Naive thymus-derived CD4-positive, alpha-beta T cell (primary cell): ENCODE data around the gene REC8. TPM values are rescaled to one million over a fixed set of nuclear protein-coding genes. Genes with fewer than 3 reads are reported as not detected.
A peak's percentile ranks its signal among the peaks of the same experiment; 100 is the strongest.
"Not testable (repeated sequence)": the region's sequence is repeated elsewhere in the genome, so short reads cannot be mapped to it uniquely, and the experiment has no call there.

Source experiments
- ATAC-seq: fragments of 150-1000 bp; cut with Tn5 transposase; 2 replicates; pipeline ENCODE4 v1.10.0; 2021; ENCODE audit warnings: mild to moderate bottlenecking, moderate library complexity
- CTCF ChIA-PET: fragments of 350-600 bp; sonication (Branson Sonifier 250); formaldehyde crosslinking; loops from one replicate; lab custom pipeline; 2021; ENCODE audit warnings: antibody characterized with exemption; lab: Charles Lee
- POLR2A ChIA-PET: fragments of 350-600 bp; sonication (Branson Sonifier 250); formaldehyde crosslinking; loops from one replicate; lab custom pipeline; 2021; ENCODE audit warnings: antibody characterized with exemption, inconsistent platforms; lab: Charles Lee
- DNase-seq, 9 donors: peaks; one replicate each; pipeline versions ENCODE4 v3.0.0 to v3.0.0-alpha.2; 2020 to 2022; ENCODE audit warnings: mixed read lengths in 1 of 9
- H3K27ac ChIP-seq: one replicate; pipeline ENCODE4 v1.7.0; 2013; ENCODE audit warnings: mild to moderate bottlenecking, low read depth, low read length, moderate library complexity
- H3K27me3 ChIP-seq, 2 donors: one replicate each; pipeline ENCODE4 v1.7.0; 2013; ENCODE audit warnings: low read length in 2 of 2, mild to moderate bottlenecking in 2 of 2, moderate library complexity in 2 of 2; ENCODE audit not compliant: control insufficient read depth in 2 of 2, insufficient read depth in 2 of 2
- H3K36me3 ChIP-seq, 3 experiments: 1 replicate in 2 of 3; 2 replicates in 1 of 3; pipeline ENCODE4 v1.7.0; 2013; ENCODE audit warnings: low read length in 3 of 3, mild to moderate bottlenecking in 3 of 3, moderate library complexity in 1 of 3; ENCODE audit not compliant: insufficient read depth in 3 of 3, control insufficient read depth in 2 of 3
- H3K4me1 ChIP-seq, 2 donors: one replicate each; pipeline ENCODE4 v1.7.0; 2013; ENCODE audit warnings: low read length in 2 of 2, mild to moderate bottlenecking in 2 of 2, moderate library complexity in 1 of 2; ENCODE audit not compliant: control insufficient read depth in 2 of 2, insufficient read depth in 2 of 2
- H3K4me3 ChIP-seq: 2 replicates; pipeline ENCODE4 v1.7.0; 2013; ENCODE audit warnings: mild to moderate bottlenecking, low read length
- H3K9me3 ChIP-seq, 3 experiments: 1 replicate in 2 of 3; 2 replicates in 1 of 3; pipeline ENCODE4 v1.7.0; 2013; ENCODE audit warnings: low read length in 3 of 3; ENCODE audit not compliant: control insufficient read depth in 2 of 3
- H3K27ac Mint-ChIP-seq, 9 donors: one replicate each; pipeline ENCODE4 v1.8.0; 2020 to 2022; ENCODE audit warnings: mixed read lengths in 9 of 9, mild to moderate bottlenecking in 8 of 9, moderate library complexity in 5 of 9, inconsistent platforms in 2 of 9
- H3K27me3 Mint-ChIP-seq, 5 donors: one replicate each; pipeline ENCODE4 v1.8.0; 2021 to 2022; ENCODE audit warnings: mixed read lengths in 5 of 5, mild to moderate bottlenecking in 1 of 5
- H3K36me3 Mint-ChIP-seq, 5 donors: one replicate each; pipeline ENCODE4 v1.8.0; 2020 to 2022; ENCODE audit warnings: mixed read lengths in 5 of 5, mild to moderate bottlenecking in 3 of 5, inconsistent platforms in 1 of 5
- H3K4me1 Mint-ChIP-seq, 7 donors: one replicate each; pipeline ENCODE4 v1.8.0; 2020 to 2022; ENCODE audit warnings: mixed read lengths in 7 of 7, mild to moderate bottlenecking in 3 of 7, inconsistent platforms in 1 of 7
- H3K4me3 Mint-ChIP-seq, 10 donors: one replicate each; pipeline ENCODE4 v1.8.0; 2020 to 2022; ENCODE audit warnings: mild to moderate bottlenecking in 10 of 10, mixed read lengths in 10 of 10, moderate library complexity in 6 of 10, inconsistent platforms in 2 of 10
- H3K9me3 Mint-ChIP-seq, 11 donors: one replicate each; pipeline ENCODE4 v1.8.0; 2020 to 2022; ENCODE audit warnings: mixed read lengths in 11 of 11, mild to moderate bottlenecking in 4 of 11, inconsistent platforms in 1 of 11, moderate library complexity in 1 of 11
- intact Hi-C, 2 donors: fragments of 100-400 bp; cut with micrococcal nuclease; formaldehyde crosslinking; loops; one replicate each; pipeline ENCODE4 v1.15.1; 2023
- polyA plus RNA-seq, 2 donors: library from polyadenylated mRNA; unstranded; fragments of 300-500 nt; fragmentation: Illumina TruSeq; gene quantifications; one replicate each; pipeline ENCODE4 v1.2.3, GENCODE V29; 2021
- total RNA-seq, 6 experiments: library from RNA in 5 of 6; stranded (reverse) in 5 of 6; gene quantifications; 1 replicate in 5 of 6; 2 replicates in 1 of 6; pipeline ENCODE4 v1.2.3 and lab custom pipeline; 2021 to 2026

REC8 gene
- total and polyA plus RNA-seq, 7 experiments from 2014 or later: 4.4 to 80.5 (median 23.3) TPM

GRCh38 chr14:24216345-24216699, 44.4 kb downstream of the REC8 start:
- ChIA-PET POLR2A (interaction anchor here (0.7 to 8.0 kb wide), 27 partner anchors 8 to 227 kb away, joined by 3 to 117 read pairs (median 4); partner anchors contain the start of genes DCAF11, DHRS1, EMC9 and GMPR2), CTCF (interaction anchor here (1.0 to 1.7 kb wide), 4 partner anchors 21 to 107 kb away, joined by 3 to 14 read pairs (median 4); partner anchors contain the start of genes RABGGTA, TINF2 and TM9SF1)
- Histone ChIP-seq H3K4me3 (peak overlapping the region; percentile 4), H3K27me3 (no peaks in the 10 kb centered on the region), H3K27ac (peak overlapping the region; percentile 91), H3K9me3 (no peaks in the 10 kb centered on the region), H3K4me1 (peaks cover 29 to 34% of the 10 kb centered on the region in 2 donors), H3K36me3 (peaks cover 0 to 7% (median 0%) of the 10 kb centered on the region in 3 experiments)
- H3K36me3 Mint-ChIP-seq: peaks cover 4 to 23% (median 8%) of the 10 kb centered on the region in 5 donors
- peak overlapping the region; percentile 89 to 97 (median 95) for H3K4me3 Mint-ChIP-seq
- intact Hi-C loops: loop anchor here (1.0 to 10.0 kb wide), 12 partner anchors 9 to 912 kb away; partner anchors contain the start of genes GMPR2 (in 2 of the 2), NEDD8 (in 2 of the 2), RABGGTA (in 2 of the 2) and TINF2 (in 2 of the 2)
- no peak for DNase-seq
- peak overlapping the region; percentile 80 to 99 (median 96) for H3K27ac Mint-ChIP-seq
- H3K9me3 Mint-ChIP-seq: no peaks in the 10 kb centered on the region
- H3K4me1 Mint-ChIP-seq: peaks cover 27 to 58% (median 51%) of the 10 kb centered on the region in 7 donors
- H3K27me3 Mint-ChIP-seq: peaks cover 0 to 2% (median 0%) of the 10 kb centered on the region in 5 donors
- no peak for ATAC-seq

- DNase-seq, H3K9me3 ChIP-seq, H3K27me3 ChIP-seq, ATAC-seq, H3K4me3 ChIP-seq, H3K36me3 ChIP-seq, H3K9me3 Mint-ChIP-seq, H3K27me3 Mint-ChIP-seq: not testable (repeated sequence)
- Mint-ChIP-seq H3K4me1 (peaks cover 22 to 52% (median 45%) of the 10 kb centered on the region in 7 donors), H3K4me3 (peak overlapping the region in 1 of 10 donors; percentile 32), H3K27ac (peak overlapping the region in 4 of 9 donors; percentile 79 to 99 (median 92)), H3K36me3 (peaks cover 0 to 18% (median 4%) of the 10 kb centered on the region in 5 donors)
- intact Hi-C loops: loop anchor here (1.0 to 10.0 kb wide), 12 partner anchors 8 to 912 kb away; partner anchors contain the start of genes GMPR2 (in 2 of the 2), NEDD8 (in 2 of the 2), RABGGTA (in 2 of the 2) and TINF2 (in 2 of the 2)
- POLR2A ChIA-PET: interaction anchor here (1.1 to 8.0 kb wide), 5 partner anchors 23 to 227 kb away, joined by 3 to 117 read pairs (median 7); partner anchors contain the start of genes RABGGTA and TINF2
- Histone ChIP-seq H3K27ac (peak overlapping the region; percentile 91), H3K4me1 (peaks cover 25 to 28% of the 10 kb centered on the region in 2 donors)
- CTCF ChIA-PET: interaction anchor here (0.7 to 1.7 kb wide), 3 partner anchors 21 to 102 kb away, joined by 4 to 14 read pairs (median 5); partner anchors contain the start of genes NRL, TINF2 and TM9SF1
Measured at GRCh38 chr14:24216876-24217275, 45.0 kb downstream of the REC8 start.

- CTCF ChIA-PET: interaction anchor here (1.5 kb wide), 1 partner anchor 23 kb away, joined by 6 read pairs; the partner anchor contains the start of gene TINF2
- H3K36me3 ChIP-seq: peaks cover 0 to 4% (median 0%) of the 10 kb centered on the region in 3 experiments
- DNase-seq (no peak), ATAC-seq (no peak)
- H3K9me3 ChIP-seq: no peaks in the 10 kb centered on the region
- H3K4me3 ChIP-seq: no peak overlapping the region
- no peak overlapping the region for H3K27ac ChIP-seq
- Mint-ChIP-seq H3K27me3 (no peaks in the 10 kb centered on the region), H3K4me3 (no peak overlapping the region), H3K36me3 (peaks cover 0 to 9% (median 4%) of the 10 kb centered on the region in 5 donors), H3K27ac (no peak overlapping the region), H3K4me1 (peaks cover 14 to 31% (median 25%) of the 10 kb centered on the region in 7 donors), H3K9me3 (no peaks in the 10 kb centered on the region)
- POLR2A ChIA-PET: interaction anchor here (1.1 to 2.0 kb wide), 3 partner anchors 16 to 30 kb away, joined by 3 to 15 read pairs (median 4); partner anchors contain the start of genes IPO4 and TINF2
- intact Hi-C loops: loop anchor here (10.0 kb wide), 2 partner anchors 204 to 914 kb away; partner anchors contain the start of genes BCL2L2 (in 1 of the 2) and PPP1R3E (in 1 of the 2)
- peaks cover 12 to 16% of the 10 kb centered on the region in 2 donors for H3K4me1 ChIP-seq
- no peaks in the 10 kb centered on the region for H3K27me3 ChIP-seq
Measured at GRCh38 chr14:24219080-24219479, 47.2 kb downstream of the REC8 start.

- no peak for DNase-seq
- Histone ChIP-seq H3K4me3 (no peak overlapping the region), H3K27me3 (no peaks in the 10 kb centered on the region), H3K4me1 (peaks cover 7 to 12% of the 10 kb centered on the region in 2 donors), H3K27ac (no peak overlapping the region), H3K9me3 (no peaks in the 10 kb centered on the region), H3K36me3 (peaks cover 0 to 4% (median 0%) of the 10 kb centered on the region in 3 experiments)
- peaks cover 10 to 29% (median 23%) of the 10 kb centered on the region in 7 donors for H3K4me1 Mint-ChIP-seq
- no peaks in the 10 kb centered on the region for H3K27me3 Mint-ChIP-seq
- H3K27ac Mint-ChIP-seq: no peak overlapping the region
- H3K36me3 Mint-ChIP-seq: peaks cover 0 to 11% (median 4%) of the 10 kb centered on the region in 5 donors
- ATAC-seq: no peak
- intact Hi-C loops: loop anchor here (10.0 kb wide), 2 partner anchors 205 to 915 kb away; partner anchors contain the start of genes BCL2L2 (in 1 of the 2) and PPP1R3E (in 1 of the 2)
- ChIA-PET POLR2A (interaction anchor here (1.5 to 2.0 kb wide), 2 partner anchors 16 to 22 kb away, joined by 4 to 15 read pairs; partner anchors contain the start of gene TINF2), CTCF (interaction anchor here (0.9 to 1.5 kb wide), 2 partner anchors 22 to 114 kb away, joined by 3 to 6 read pairs; partner anchors contain the start of gene TINF2)
- H3K9me3 Mint-ChIP-seq: no peaks in the 10 kb centered on the region
- H3K4me3 Mint-ChIP-seq: no peak overlapping the region
Measured at GRCh38 chr14:24219521-24219920, 47.6 kb downstream of the REC8 start.

GRCh38 chr14:24222987-24223386, 51.1 kb downstream of the REC8 start:
- DNase-seq, H3K4me1 ChIP-seq, H3K27ac ChIP-seq, intact Hi-C loops, ATAC-seq, H3K9me3 ChIP-seq, H3K27me3 Mint-ChIP-seq, H3K27ac Mint-ChIP-seq, H3K4me3 ChIP-seq, CTCF ChIA-PET, H3K27me3 ChIP-seq, H3K9me3 Mint-ChIP-seq, H3K4me3 Mint-ChIP-seq, H3K36me3 ChIP-seq: not testable (repeated sequence)
- POLR2A ChIA-PET: interaction anchor here (0.6 to 4.1 kb wide), 2 partner anchors 18 to 219 kb away, joined by 3 to 16 read pairs; partner anchors contain the start of gene TINF2
- Mint-ChIP-seq H3K4me1 (peaks cover 10 to 38% (median 24%) of the 10 kb centered on the region in 7 donors), H3K36me3 (peaks cover 4 to 16% (median 6%) of the 10 kb centered on the region in 5 donors)

GRCh38 chr14:24224618-24225071, 52.8 kb downstream of the REC8 start:
- POLR2A ChIA-PET: interaction anchor here (0.6 to 4.1 kb wide), 5 partner anchors 9 to 111 kb away, joined by 3 to 16 read pairs (median 7); partner anchors contain the start of genes MDP1 and TINF2
- Mint-ChIP-seq H3K9me3 (no peaks in the 10 kb centered on the region), H3K4me3 (no peak overlapping the region), H3K36me3 (peaks cover 5 to 14% (median 6%) of the 10 kb centered on the region in 5 donors), H3K4me1 (peaks cover 13 to 40% (median 30%) of the 10 kb centered on the region in 7 donors), H3K27ac (peak overlapping the region in 3 of 9 donors; percentile 33 to 74 (median 66)), H3K27me3 (no peaks in the 10 kb centered on the region)
- H3K4me3 ChIP-seq: no peak overlapping the region
- H3K9me3 ChIP-seq: no peaks in the 10 kb centered on the region
- H3K4me1 ChIP-seq: peaks cover 0 to 5% of the 10 kb centered on the region in 2 donors
- H3K27me3 ChIP-seq: no peaks in the 10 kb centered on the region
- H3K36me3 ChIP-seq: peaks cover 0 to 6% (median 4%) of the 10 kb centered on the region in 3 experiments
- no peak for ATAC-seq
- no peak for DNase-seq
- H3K27ac ChIP-seq: no peak overlapping the region
- intact Hi-C loops: loop anchor here in 1 of 2 donors (1.0 kb wide), 1 partner anchor 8 kb away; the partner anchor contains the start of gene MDP1
- CTCF ChIA-PET: interaction anchor here (0.7 kb wide), 1 partner anchor 115 kb away, joined by 3 read pairs; the partner anchor contains the start of gene RIPK3
